SK-N-MC (cell line): Measurements from ENCODE around the gene ZNF804B.

ENCODE experiments used
- DNase-seq: peaks from one replicate; pipeline ENCODE4 v3.0.0-alpha.2; 2011; ENCODE audit warnings: low read depth, low spot score
- H3K27ac ChIP-seq: fragments of 200-600 bp; sonication (generic); 2 replicates; pipeline ENCODE4 v1.5.1; 2016; ENCODE audit warnings: mixed run types
- H3K36me3 ChIP-seq: fragments of 200-600 bp; sonication (generic); 2 replicates; pipeline ENCODE4 v1.6.1; 2017; ENCODE audit warnings: antibody characterized with exemption, low read length, mixed read lengths; ENCODE audit not compliant: insufficient read depth
- H3K4me3 ChIP-seq: fragments of 200-600 bp; sonication (generic); 2 replicates; pipeline ENCODE4 v1.5.1; 2016
- H3K9ac ChIP-seq: fragments of 200-600 bp; sonication (generic); 2 replicates; pipeline ENCODE4 v1.8.0; 2017; ENCODE audit warnings: mixed run types, mixed read lengths; ENCODE audit not compliant: insufficient read length
- H3K9me3 ChIP-seq: fragments of 200-600 bp; sonication (generic); 2 replicates; pipeline ENCODE4 v1.6.1; 2017; ENCODE audit warnings: low read depth, mild to moderate bottlenecking, antibody characterized with exemption, low read length, moderate library complexity, mixed read lengths
- EZH2 ChIP-seq: fragments of 200-600 bp; sonication (generic); IDR thresholded peaks from one replicate; pipeline ENCODE4 v1.6.1; 2017; ENCODE audit warnings: antibody characterized with exemption
- FOXP2 ChIP-seq: optimal IDR thresholded peaks from 2 replicates; pipeline ENCODE3; 2011; ENCODE audit warnings: mild to moderate bottlenecking, moderate library complexity; ENCODE audit not compliant: insufficient read depth; ENCODE audit errors: extremely low read length, control extremely low read depth
- POLR2AphosphoS5 ChIP-seq: IDR thresholded peaks from 2 replicates; pipeline ENCODE4 v1.6.1; 2012; ENCODE audit warnings: mild to moderate bottlenecking, low read depth, low read length, borderline replicate concordance

ZNF804B gene

GRCh38 chr7:88859288-88859687, 99.8 kb downstream of the ZNF804B start:
- Histone ChIP-seq H3K36me3 (no peaks in the 10 kb centered on the region), H3K9ac (no peak overlapping the region), H3K27ac (no peak overlapping the region), H3K9me3 (no peaks in the 10 kb centered on the region), H3K4me3 (no peak overlapping the region)
- TF ChIP-seq FOXP2 (no peak), EZH2 (no peak), POLR2AphosphoS5 (no peak)
- no peak for DNase-seq

DNA sequence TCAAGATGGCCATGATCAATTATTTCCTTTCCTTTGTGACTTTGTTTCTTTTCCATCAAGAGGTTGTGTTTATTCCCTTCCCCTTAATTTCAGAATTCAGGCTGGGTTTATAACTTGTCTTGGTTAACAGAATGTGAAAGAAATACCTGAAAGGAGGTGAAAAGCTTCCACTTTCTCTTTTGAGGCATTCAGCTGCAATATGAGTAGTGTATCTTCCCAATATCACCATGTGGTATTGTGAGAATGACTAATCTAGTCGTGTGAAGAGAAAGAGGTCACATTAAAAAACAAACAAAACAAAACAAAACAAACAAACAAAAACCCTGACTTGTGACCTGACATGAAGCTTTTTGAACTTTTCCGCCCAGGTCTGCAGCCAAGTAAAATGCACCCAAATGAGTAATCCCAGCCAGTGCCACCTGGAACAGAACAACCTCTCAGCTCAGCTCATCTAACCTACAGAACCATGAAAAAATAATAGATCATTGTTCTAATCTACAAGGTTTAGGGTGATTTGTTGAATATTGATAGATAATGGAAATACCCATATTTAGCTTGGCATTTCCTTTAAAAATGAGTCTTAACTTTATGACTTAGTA, 106.9 kb downstream of the ZNF804B start:
- H3K27ac ChIP-seq = no peak overlapping the region
- H3K4me3 ChIP-seq = no peak overlapping the region
- TF ChIP-seq POLR2AphosphoS5 (no peak), FOXP2 (no peak), EZH2 (no peak)
- H3K36me3 ChIP-seq = no peaks in the 10 kb centered on the region
- H3K9me3 ChIP-seq = no peaks in the 10 kb centered on the region
- no peak for DNase-seq
- no peak overlapping the region for H3K9ac ChIP-seq

DNA sequence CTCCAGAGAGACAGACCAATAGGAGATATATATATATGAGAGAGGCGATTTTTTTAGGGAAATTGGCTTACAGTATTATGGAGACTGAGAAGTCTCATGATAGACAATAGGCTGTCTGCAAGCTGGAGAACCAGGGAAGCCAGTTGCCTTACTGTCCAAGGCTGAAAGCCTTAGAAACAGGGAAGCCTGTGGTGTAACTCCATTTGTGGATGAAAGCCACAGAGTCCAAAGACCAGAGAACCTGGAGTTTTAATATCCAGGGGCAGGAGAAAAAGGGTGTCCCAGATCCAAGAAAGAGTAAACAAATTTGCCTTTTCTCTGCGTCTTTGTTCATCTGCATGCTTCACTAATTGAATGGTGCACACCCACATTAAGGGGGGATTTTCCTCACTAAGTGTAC, 107.7 kb downstream of the ZNF804B start:
- Histone ChIP-seq H3K4me3 (no peak overlapping the region), H3K9me3 (no peaks in the 10 kb centered on the region), H3K9ac (no peak overlapping the region), H3K36me3 (no peaks in the 10 kb centered on the region), H3K27ac (no peak overlapping the region)
- no peak for TF ChIP-seq FOXP2
- no peak for TF ChIP-seq EZH2
- DNase-seq = no peak

- Histone ChIP-seq H3K36me3 (no peaks in the 10 kb centered on the region), H3K9me3 (no peaks in the 10 kb centered on the region), H3K27ac (no peak overlapping the region), H3K9ac (no peak overlapping the region), H3K4me3 (no peak overlapping the region)
- DNase-seq = no peak
- TF ChIP-seq FOXP2 = no peak
Measured at GRCh38 chr7:88868456-88868855, 109.0 kb downstream of the ZNF804B start.

DNA sequence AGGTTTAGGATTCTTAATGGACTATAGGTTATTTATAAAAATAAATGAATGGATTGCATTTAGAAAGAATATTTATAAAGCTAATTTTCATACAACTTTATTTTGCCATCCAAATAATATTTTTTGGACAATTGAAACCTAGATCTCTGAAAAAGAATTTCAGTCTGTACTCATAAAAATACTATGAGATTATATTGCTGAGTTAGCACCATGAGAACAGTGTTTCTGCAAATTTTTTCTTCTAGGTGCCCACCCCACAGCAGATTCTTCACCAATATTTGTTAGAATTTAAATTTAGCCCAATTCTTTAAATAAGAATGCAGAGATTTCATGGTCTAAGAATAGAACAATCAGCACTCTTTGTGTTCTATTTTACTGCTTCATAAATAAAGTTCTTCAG, 121.6 kb downstream of the ZNF804B start:
- Histone ChIP-seq H3K36me3 (no peaks in the 10 kb centered on the region), H3K9ac (no peak overlapping the region), H3K27ac (peak overlapping the region; percentile 98; the same call in 1 of the 2 replicates), H3K4me3 (no peak overlapping the region), H3K9me3 (no peaks in the 10 kb centered on the region)
- no peak for DNase-seq
- TF ChIP-seq POLR2AphosphoS5 = no peak
- TF ChIP-seq FOXP2 = no peak
- no peak for TF ChIP-seq EZH2

- no peak for TF ChIP-seq POLR2AphosphoS5
- no peak for TF ChIP-seq EZH2
- no peak for TF ChIP-seq FOXP2
- no peak overlapping the region for H3K9ac ChIP-seq
- H3K9me3 ChIP-seq = no peaks in the 10 kb centered on the region
Measured at GRCh38 chr7:88885131-88885530, 125.6 kb downstream of the ZNF804B start.

DNA sequence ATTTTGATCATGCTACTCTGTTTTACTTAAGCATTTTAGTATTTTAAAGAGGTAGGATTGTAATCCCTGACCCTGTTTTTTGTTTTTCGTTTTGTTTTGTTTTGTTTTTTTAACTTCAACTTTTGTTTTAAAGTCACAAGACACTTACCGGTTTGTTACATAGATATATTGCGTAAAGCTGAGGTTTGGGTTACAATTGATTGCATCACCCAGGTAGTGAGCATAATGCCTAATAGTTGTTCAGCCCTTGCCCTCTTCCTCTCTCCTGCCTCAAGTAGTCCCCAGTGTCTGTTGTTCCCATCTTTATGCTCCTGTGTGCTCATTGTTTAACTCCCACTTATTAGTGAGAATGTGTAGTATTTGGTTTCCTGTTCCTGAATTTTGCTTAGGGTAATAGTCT, 129.2 kb downstream of the ZNF804B start:
- DNase-seq = no peak
- TF ChIP-seq POLR2AphosphoS5 (no peak), FOXP2 (no peak), EZH2 (no peak)
- no peaks in the 10 kb centered on the region for H3K36me3 ChIP-seq

More at GRCh38 chr7:88885131-88885530, 125.6 kb downstream of the ZNF804B start:
- Histone ChIP-seq H3K36me3 (no peaks in the 10 kb centered on the region), H3K27ac (no peak overlapping the region), H3K4me3 (no peak overlapping the region)
- no peak for DNase-seq

GRCh38 chr7:88910516-88910915, 151.0 kb downstream of the ZNF804B start:
- H3K4me3 ChIP-seq = no peak overlapping the region

More for the DNA sequence above, 129.2 kb downstream of the ZNF804B start:
- no peak overlapping the region for H3K27ac ChIP-seq
- no peak overlapping the region for H3K4me3 ChIP-seq
- no peak overlapping the region for H3K9ac ChIP-seq
- H3K9me3 ChIP-seq = no peaks in the 10 kb centered on the region

GRCh38 chr7:88912852-88913251, 153.4 kb downstream of the ZNF804B start:
- no peak for TF ChIP-seq EZH2
- TF ChIP-seq FOXP2 = no peak
- TF ChIP-seq POLR2AphosphoS5 = no peak
- H3K27ac ChIP-seq = no peak overlapping the region
- H3K9me3 ChIP-seq = no peaks in the 10 kb centered on the region
- no peaks in the 10 kb centered on the region for H3K36me3 ChIP-seq
- H3K4me3 ChIP-seq = no peak overlapping the region
- no peak overlapping the region for H3K9ac ChIP-seq
- no peak for DNase-seq

More at GRCh38 chr7:88910516-88910915, 151.0 kb downstream of the ZNF804B start:
- H3K27ac ChIP-seq = no peak overlapping the region
- no peak for TF ChIP-seq POLR2AphosphoS5
- TF ChIP-seq EZH2 = no peak
- TF ChIP-seq FOXP2 = no peak
- H3K9ac ChIP-seq = no peak overlapping the region
- H3K9me3 ChIP-seq = no peaks in the 10 kb centered on the region
- H3K36me3 ChIP-seq = no peaks in the 10 kb centered on the region
- DNase-seq = no peak
